ENCODE measurements around the gene NETO1.

GRCh38 chr18:72808680-72809079 lies 59.1 kb downstream of the NETO1 start:
- TF ChIP-seq POLR2A (IDR thresholded peaks at IDR 0.05) (no peak), CTCF (IDR thresholded peaks at IDR 0.05) (no peak), POLR2AphosphoS5 (IDR thresholded peaks at IDR 0.05) (no peak)

Measured in breast epithelium (tissue), 3 donors.